ENCODE measurements around the gene SCT. TPM values are rescaled to one million over a fixed set of nuclear protein-coding genes. Genes with fewer than 3 reads are reported as not detected.
A peak's percentile ranks its signal among the peaks of the same experiment; 100 is the strongest.

SCT gene
- total RNA-seq, 2 donors from 2014 or later: not detected

DNA sequence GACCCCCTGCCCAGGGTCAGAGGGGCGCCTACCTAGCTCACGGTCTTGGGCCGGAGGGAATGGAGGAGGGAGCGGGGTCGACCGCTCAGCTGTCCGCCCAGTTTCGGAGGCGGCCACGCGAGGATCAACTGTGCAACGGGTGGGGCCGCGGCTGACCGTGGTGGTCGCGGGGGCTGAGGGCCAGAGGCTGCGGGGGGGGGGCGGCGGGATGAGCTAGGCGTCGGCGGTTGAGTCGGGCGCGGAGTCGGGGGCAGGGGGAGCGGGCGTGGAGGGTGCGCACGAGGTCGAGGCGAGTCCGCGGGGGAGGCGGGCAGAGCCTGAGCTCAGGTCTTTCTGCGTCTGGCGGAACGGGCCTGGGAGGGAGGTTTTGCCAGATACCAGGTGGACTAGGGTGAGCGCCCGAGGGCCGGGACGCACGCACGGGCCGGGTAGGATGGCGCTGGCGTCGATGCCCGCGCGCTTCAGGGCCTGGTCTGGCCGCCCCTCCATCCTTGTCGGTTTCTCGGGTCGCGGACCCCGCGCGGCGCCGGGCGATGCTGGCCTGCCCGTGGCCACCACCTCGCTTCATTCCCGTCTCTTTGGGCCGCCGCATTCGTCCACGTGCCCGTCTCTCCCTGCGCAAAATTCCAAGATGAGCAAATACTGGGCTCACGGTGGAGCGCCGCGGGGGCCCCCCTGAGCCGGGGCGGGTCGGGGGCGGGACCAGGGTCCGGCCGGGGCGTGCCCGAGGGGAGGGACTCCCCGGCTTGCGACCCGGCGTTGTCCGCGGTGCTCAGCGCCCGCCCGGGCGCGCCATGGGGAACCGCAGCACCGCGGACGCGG, 9.7 kb upstream of the SCT start, which contains the start of gene DRD4:
TSS of gene DRD4 (plus strand) at position 759 of the 822 bp plus-strand sequence. CDS start at position 795, 36 bp downstream.
- H3K4me1 ChIP-seq (replicated peaks): no peaks in the 10 kb centered on the region
- no peaks in the 10 kb centered on the region for H3K27me3 ChIP-seq (replicated peaks; ENCODE audit: insufficient read depth)
- intact Hi-C loops (cut with DNase I): no loop called here
- WGBS: 21% methylated on average over 91 of the region's 100 CpGs
- no peaks in the 10 kb centered on the region for H3K36me3 ChIP-seq
- H3K9me3 ChIP-seq: no peaks in the 10 kb centered on the region
- DNase-seq (ENCODE audit: low spot score): no peak
- no peak for TF ChIP-seq POLR2A (IDR thresholded peaks at IDR 0.05)
- TF ChIP-seq, protein P1, sequence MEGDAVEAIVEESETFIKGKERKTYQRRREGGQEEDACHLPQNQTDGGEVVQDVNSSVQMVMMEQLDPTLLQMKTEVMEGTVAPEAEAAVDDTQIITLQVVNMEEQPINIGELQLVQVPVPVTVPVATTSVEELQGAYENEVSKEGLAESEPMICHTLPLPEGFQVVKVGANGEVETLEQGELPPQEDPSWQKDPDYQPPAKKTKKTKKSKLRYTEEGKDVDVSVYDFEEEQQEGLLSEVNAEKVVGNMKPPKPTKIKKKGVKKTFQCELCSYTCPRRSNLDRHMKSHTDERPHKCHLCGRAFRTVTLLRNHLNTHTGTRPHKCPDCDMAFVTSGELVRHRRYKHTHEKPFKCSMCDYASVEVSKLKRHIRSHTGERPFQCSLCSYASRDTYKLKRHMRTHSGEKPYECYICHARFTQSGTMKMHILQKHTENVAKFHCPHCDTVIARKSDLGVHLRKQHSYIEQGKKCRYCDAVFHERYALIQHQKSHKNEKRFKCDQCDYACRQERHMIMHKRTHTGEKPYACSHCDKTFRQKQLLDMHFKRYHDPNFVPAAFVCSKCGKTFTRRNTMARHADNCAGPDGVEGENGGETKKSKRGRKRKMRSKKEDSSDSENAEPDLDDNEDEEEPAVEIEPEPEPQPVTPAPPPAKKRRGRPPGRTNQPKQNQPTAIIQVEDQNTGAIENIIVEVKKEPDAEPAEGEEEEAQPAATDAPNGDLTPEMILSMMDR (IDR thresholded peaks at IDR 0.05): no peak
- H3K4me3 ChIP-seq: peak within 1 kb of the TSS; percentile 4 to 33
- no peak within 1 kb of the TSS for H3K27ac ChIP-seq

DNA sequence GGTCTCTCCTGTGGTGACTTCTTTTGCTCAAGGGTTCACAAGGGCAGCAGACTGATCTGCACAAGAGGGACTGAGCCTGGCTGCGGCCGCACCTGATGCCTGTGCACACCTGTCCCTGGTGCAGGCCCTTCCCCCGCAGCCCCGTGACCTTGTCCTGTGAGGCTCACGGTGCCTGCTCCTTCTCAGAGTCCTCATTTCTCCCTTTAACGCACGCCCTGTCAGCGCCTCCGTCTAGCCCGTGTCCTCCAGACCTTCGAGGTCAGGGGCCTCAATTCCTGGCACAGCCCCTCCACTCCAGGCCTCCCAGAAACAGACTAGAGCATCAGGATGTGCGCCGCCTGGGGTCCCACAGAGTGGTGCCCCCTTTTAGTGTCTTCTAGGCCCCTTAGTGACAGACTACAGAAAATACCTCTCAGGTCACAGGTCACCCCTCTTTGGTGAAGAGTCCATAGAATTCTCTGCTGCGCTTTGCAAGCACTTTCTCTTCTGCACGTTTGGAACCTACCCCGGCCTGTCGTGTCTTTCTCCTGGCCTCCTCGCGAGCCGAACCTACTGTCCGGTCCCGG, 9.0 kb upstream of the SCT start:
- WGBS: 87% methylated on average over 22 of the region's 22 CpGs
- intact Hi-C loops (cut with DNase I): no loop called here

DNA sequence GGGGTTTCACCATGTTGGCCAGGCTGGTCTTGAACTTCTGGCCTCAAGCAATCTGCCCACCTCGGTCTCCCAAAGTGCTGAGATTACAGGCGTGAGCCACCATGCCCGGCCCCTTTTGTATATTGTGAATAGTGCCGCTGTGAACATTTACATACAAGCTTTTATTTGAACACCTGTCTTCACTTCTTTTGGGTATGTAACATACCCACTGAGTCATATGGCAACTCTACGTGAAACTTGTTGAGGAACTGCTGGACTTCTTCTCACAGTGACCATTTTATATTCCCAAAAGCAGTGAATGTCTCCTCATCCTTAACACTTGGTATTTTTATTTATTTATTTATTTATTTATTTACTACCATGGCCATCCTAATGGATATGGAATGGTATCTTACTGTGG, 3.9 kb upstream of the SCT start:
- TF ChIP-seq POLR2AphosphoS5 (IDR thresholded peaks at IDR 0.05) (no peak), POLR2A (IDR thresholded peaks at IDR 0.05) (no peak)
- TF ChIP-seq, protein P1 (IDR thresholded peaks at IDR 0.05): no peak
- Histone ChIP-seq H3K27me3 (replicated peaks; ENCODE audit: insufficient read depth) (no peaks in the 10 kb centered on the region), H3K36me3 (no peaks in the 10 kb centered on the region), H3K9me3 (no peaks in the 10 kb centered on the region), H3K4me3 (no peak overlapping the region), H3K27ac (no peak overlapping the region), H3K4me1 (replicated peaks) (no peaks in the 10 kb centered on the region)
- DNase-seq (ENCODE audit: low spot score): no peak
- intact Hi-C loops (cut with DNase I): no loop called here
- 94% methylated on average over 5 of the region's 5 CpGs for WGBS

More for the DNA sequence above, 9.0 kb upstream of the SCT start:
- H3K27ac ChIP-seq: no peak overlapping the region
- no peak for DNase-seq (ENCODE audit: low spot score)
- H3K36me3 ChIP-seq: no peaks in the 10 kb centered on the region
- H3K4me1 ChIP-seq (replicated peaks): no peaks in the 10 kb centered on the region
- H3K4me3 ChIP-seq: no peak overlapping the region
- H3K27me3 ChIP-seq (replicated peaks; ENCODE audit: insufficient read depth): no peaks in the 10 kb centered on the region
- no peaks in the 10 kb centered on the region for H3K9me3 ChIP-seq
- no peak for TF ChIP-seq POLR2AphosphoS5 (IDR thresholded peaks at IDR 0.05)

DNA sequence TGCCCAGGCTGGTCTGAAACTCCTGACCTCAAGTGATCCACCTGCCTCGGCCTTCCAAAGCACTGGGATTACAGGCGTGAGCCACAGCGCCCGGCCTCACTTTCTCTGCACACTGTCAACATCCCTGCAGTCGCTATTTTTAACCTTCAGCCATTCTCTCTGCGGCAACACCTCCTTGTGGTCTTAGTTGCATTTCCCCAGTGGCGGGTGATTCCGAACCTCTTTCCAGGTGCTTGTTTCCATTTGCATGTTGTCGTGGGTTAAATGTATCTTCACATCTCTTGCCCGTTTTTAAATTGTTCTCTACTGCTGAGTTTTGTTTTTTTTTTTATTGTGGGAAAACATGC, 2.2 kb upstream of the SCT start:
- intact Hi-C loops (cut with DNase I): no loop called here
- WGBS: 60% methylated on average over 10 of the region's 10 CpGs
- no peak overlapping the region for H3K4me3 ChIP-seq
- no peak for DNase-seq (ENCODE audit: low spot score)
- no peak overlapping the region for H3K27ac ChIP-seq
- H3K27me3 ChIP-seq (replicated peaks; ENCODE audit: insufficient read depth): no peaks in the 10 kb centered on the region
- no peaks in the 10 kb centered on the region for H3K9me3 ChIP-seq
- no peaks in the 10 kb centered on the region for H3K4me1 ChIP-seq (replicated peaks)
- H3K36me3 ChIP-seq: no peaks in the 10 kb centered on the region
- TF ChIP-seq, protein P1 (IDR thresholded peaks at IDR 0.05): no peak
- TF ChIP-seq POLR2A (IDR thresholded peaks at IDR 0.05): no peak
- no peak for TF ChIP-seq POLR2AphosphoS5 (IDR thresholded peaks at IDR 0.05)

DNA sequence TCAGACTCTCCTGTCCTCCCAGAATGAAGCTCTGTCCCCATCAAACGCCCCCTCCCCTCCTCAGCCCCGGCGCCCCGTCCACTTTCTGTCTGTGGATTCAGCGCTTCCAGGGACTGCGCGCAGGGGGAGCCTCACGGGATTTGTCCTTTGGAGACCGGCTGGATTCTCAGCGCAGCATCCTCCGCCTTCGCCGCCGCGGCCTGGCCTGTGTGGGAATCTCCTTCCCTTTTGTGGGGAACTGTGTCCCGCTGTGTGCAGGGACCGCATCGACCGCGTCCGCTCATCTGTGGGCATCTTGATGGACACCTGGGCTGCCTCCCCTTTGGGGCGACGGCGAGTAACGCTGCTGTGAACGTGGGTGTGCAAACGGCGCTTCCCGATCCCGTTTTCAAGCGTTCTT, 1.1 kb upstream of the SCT start:
- no peak overlapping the region for H3K27ac ChIP-seq
- intact Hi-C loops (cut with DNase I): no loop called here
- no peak overlapping the region for H3K4me3 ChIP-seq
- TF ChIP-seq, protein P1 (IDR thresholded peaks at IDR 0.05): no peak
- TF ChIP-seq POLR2A (IDR thresholded peaks at IDR 0.05) (no peak), POLR2AphosphoS5 (IDR thresholded peaks at IDR 0.05) (no peak)
- H3K4me1 ChIP-seq (replicated peaks): no peaks in the 10 kb centered on the region
- no peak for DNase-seq (ENCODE audit: low spot score)
- H3K9me3 ChIP-seq: no peaks in the 10 kb centered on the region
- H3K36me3 ChIP-seq: no peaks in the 10 kb centered on the region
- 98% methylated on average over 31 of the region's 31 CpGs for WGBS
- H3K27me3 ChIP-seq (replicated peaks; ENCODE audit: insufficient read depth): no peaks in the 10 kb centered on the region
